CD4-positive, alpha-beta T cell treated with Interleukin-21 for 1 hour (primary cell): ENCODE measurements around the gene ZNF281.

Source experiments
- DNase-seq: peaks from one replicate; pipeline ENCODE4 v3.0.0-alpha.2; 2020

The ZNF281 gene

DNA sequence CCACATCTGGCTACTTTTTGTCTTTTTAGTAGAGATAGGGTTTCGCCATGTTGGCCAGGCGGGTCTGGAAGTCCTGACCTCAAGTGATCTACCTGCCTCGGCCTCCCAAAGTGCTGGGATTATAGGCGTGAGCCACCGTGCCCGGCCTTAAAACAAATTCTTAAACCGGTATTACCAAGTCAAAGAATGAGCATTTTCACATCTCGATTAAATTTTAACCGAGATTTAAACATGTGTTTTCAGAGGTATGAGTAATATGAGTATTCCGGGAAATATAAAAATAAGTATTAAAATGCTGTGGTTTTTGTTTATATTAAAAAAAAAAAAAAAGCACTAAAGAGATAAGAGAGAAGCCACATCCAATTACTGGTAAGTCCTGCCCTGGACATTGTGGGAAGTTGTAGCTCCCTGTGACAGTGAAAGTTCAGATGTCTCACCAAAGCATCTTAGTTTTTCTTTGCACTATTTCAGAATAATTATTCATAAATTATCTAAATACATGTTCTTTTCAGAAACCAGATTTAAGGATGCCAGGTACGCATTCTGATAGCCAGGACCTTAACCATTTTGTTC is 24.9 kb downstream of the ZNF281 start:
- DNase-seq: no peak

DNA sequence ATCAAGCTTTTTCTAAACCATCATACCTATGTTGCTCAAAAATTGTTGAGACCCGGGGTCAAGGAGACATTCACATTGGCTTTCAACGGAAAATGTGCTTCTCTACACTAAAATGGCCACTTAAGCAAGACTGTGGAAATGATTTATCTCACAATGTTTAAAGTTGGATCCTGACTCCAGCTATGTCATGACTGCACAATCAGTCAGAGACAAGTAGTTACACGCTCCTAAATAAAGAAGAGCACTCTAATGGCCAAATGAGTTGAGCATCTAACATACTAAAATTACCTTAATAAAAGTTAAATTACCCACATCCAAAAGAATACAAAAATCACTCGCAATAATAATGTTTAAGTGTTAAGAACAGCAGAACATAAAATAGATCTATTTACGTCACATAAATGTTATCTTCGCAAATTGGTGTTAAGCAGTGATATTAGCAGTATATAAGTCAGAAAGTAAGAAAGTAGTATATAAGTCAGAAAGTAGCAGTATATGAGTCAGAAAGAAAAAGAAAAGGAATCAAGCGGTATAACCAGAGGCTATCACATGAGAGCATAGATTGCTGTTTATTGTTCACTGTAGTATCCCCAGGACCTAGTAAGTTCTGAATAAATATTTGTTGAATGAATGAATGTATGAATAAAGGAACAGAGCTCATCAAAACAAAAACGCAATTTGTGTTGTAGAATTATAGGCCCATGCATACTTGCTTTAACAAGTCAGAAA is 28.4 kb downstream of the ZNF281 start:
- no peak for DNase-seq

DNA sequence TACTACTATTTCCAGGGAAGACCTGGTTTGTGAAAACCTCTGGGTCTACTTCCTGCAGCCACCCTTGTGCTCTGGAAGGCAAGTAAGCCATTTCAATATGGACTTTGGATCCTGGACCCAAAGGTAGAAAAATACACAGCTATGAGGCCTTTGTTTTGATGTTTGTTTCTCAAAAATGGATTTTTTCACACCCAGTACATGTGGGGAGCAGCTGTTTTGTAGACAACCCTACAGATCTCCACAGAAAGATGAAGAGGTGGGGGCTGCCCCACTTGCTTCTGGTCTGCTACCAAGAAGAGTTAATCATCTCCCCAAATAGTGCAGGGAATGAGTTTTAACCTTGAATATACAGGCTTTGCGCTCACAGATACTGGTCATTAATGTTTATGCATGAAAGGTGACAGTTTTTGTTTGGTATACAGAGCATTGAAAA is 29.2 kb downstream of the ZNF281 start:
- no peak for DNase-seq

DNA sequence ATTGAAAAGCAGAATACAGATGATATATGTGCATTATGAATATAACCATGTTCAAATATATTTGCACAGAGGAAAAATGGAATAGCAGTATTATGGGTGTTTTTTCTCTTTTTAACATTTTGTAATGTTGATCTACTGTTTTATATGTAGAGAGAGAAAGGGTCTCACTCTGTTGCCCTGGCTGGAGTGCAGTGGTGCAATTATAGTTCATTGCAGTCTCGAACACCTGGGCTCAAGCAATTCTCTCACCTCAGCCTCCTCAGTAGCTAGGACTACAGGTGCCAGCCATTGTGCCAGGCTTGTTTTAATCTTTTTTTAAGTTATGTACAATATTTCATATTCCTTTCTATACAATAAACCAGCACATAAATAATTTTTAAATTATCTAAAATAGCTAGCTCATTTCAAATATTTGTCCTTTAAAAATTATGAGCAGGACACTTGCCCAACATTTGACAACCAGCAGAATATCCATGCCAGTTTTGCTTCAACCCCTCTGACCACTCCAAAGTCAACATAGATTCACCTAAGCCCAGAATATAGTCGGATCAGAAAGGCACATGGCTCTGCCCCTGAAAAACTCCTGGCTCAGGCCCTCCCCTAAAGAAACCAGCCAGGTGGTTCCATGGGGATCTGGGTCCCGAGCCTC is 29.8 kb downstream of the ZNF281 start:
- DNase-seq: no peak

DNA sequence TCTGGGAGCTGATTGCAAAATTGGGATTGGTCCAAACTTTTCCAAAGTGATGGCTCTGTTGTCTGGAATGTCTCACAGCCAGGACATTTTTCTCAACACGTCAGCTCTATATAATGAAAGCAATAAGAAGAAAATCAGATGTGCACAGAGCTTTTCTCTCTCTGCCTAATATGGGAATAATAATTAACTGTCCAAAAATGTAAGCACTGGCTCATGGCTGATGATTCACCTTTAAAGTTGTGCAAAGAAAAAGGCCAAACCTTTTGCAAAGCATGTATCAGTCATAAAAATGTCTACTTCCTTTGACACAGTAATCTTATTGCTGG is 30.4 kb downstream of the ZNF281 start:
- DNase-seq: no peak

DNA sequence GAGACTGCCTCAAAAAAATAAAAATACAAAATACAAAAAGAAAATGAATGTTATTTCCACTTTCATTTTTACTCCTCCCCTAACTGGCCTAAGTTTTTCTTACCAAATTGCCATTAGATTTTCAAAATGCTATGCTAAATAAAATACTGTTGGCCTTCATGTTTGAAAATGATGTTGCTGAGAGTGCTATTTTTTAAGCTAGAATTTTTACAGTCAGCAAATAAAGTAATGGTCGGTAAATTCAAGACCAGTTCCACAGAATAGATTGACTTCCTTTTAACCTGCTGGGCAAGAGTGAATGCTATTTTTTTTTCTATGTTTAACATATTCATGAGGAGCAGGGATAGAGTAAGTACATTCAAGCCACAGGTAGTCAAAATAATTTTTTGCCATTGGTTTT is 31.7 kb downstream of the ZNF281 start:
- no peak for DNase-seq

DNA sequence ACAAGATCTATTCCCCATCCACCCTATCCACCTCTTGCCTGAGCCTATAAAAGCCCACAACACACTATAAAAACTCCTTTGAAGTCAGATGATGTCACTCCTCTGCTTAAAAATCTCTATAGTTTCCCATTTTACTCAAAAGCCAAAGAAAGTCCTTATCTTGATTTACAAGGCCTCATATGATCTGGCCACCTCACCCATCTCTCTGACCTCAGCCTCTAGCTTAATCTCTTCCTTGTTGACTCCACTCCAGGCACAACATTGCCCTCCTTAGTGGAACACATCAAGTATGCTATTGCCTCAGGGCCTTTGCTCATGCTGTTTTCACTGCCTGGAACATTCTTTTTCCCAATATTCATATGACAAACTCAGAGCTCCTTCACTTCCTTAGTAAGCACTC is 33.3 kb downstream of the ZNF281 start:
- DNase-seq: no peak

DNA sequence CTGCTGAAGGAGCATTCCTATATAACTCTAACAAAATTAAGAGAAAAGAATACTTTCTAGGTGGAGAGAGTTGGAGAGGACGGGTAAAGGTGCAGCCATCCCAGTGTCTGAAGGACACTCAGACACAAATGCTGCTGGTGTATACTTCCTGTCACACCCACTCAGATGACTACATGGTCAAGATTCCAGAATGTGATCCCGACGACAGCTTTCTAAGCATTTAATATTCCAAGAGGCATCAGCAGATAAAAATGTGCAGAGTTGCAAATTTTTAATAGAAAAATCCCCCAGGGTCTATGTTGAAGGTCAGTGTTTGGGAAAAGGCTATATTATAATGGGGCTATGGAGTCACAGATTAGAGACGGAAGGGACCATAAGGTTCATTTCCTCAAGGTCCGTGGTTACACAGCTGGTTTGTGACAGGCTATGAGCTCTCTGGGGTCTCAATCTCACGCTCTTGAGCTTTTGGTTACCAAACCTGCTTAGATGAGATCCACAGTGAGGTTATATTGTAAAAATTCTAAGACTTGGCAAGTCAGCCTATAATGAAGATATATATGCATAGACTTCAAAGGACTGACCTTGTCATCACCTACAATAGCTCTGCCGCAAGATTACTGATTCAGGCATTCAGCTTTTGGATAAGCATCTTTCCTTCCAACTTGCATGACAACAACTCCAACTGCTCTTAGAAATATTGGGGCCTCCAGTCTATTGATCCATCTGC is 35.1 kb downstream of the ZNF281 start:
- DNase-seq: no peak

DNA sequence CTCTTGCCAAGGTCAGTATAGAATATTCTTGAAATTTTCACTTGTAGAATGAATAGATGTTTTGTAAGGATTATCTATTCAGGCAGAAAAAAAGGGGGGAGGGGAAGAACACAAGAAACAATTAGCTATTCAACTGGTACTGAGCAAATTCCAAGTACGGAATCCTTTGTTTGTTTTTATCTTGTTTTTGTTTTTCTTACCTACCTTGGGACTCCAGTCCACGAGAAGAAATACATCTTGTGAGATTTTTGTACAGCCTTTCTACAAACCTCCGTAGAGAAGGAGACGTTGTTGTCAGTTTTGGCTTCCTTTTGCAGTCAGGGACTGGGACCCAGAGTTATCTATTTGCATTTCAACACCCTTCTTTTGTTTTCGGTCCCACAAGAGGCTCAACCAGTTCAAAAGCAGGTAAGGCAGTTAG is 36.0 kb downstream of the ZNF281 start:
- no peak for DNase-seq

DNA sequence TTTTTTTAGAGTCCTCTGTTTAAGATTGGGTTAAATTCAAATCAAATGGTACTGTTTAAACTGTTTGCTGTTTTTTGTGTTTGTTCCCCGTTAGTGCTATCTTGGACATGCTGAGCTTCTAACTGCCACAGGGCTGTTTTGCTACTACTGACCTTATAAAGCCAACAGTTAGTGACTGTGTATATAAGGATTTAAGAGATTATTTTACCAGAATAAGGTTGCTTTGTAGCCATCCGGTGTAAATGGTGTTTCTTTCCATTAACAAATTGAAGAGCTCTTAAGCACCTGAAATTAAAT is 37.0 kb downstream of the ZNF281 start:
- DNase-seq: no peak

DNA sequence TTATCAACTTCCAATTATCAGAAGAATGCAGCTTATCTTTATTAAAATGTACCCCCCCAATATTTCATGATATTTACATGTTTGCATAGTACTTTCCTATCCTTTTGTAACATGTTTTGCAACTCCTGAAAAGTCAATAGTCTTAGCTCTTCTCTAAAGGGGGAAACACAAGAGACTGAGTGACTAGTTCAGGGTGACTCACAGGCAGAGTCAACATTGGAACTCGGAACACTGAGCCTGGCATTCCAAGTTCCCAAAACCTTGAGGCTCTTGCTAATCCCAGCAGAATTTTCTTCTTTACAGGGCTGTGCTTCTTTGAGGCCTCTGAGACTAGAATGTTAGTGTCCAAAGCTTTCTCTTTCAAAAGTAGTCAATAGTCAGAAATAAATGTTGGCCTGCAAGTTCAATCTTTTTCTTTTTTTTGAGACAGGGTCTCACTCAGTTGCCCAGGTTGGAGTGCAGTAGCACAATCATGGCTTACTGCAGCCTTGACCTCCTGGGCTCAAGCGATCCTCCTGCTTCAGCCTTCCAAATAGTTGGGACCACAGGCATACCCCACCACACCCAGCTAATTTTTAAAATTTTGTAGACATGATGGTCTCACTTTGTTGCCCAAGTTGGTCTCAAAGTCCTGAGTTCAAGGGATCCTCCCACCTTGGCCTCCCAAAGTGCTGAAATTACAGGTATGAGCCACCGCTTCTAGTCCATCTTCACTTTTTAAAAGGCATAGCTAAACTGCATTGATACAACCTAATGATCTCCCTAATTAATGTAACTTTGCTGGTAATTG is 37.5 kb downstream of the ZNF281 start:
- no peak for DNase-seq

DNA sequence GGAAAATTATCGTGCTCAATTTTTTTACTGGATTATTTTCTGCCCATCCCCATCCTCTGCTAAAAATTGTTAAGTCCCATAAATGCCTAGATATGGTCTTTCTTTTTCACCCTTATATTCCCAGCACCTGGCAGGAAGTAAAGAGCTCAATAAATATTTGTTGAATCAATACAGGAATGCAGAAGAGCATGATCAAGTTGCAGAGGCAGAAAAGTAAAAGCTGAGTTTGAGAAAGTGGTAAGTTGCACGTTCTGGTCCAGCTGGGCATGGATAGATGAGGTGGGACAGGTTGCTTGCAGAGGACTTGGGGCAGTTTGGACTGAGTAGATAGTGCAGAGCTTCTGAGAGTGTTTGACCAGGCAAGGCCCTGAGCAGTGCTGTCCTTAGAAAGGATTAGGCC is 40.1 kb downstream of the ZNF281 start:
- DNase-seq: no peak

DNA sequence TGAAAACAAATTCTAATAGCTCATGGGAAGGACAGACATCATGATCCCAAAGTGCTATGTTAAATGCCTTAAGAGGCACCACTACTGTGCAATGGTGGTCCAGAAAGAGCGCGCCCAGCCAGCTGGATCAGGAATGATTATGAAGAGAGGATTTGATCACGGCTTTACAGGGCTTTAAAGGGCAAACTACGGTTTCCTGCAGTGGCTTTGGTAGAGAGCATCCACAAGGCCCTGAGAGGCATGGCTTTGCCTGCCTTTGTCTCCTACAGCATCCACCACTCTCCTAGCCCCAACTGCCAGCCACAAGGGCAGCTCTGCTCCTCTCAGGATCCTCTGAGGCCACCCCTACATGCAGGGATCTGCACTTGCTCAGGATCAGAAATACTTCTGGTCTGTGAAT is 40.7 kb downstream of the ZNF281 start:
- DNase-seq: no peak

DNA sequence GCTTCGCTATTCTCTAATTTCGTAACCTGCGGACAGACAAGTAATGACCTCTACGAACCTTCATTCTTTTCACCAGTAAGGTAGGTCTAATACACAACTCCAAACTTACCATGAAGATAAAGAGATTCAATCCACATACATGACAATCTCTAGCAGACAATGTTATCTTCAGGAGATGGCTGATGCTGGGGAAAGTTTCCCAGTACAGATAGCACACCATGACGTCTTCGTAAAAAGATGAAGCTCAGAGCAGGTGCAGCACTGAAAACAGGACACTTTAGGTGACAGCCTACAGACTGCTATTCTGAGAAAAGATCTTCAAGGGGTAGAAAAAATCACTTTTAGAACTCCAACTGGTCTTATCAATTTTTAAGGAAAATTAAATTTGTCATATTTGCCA is 41.3 kb downstream of the ZNF281 start:
- DNase-seq: no peak

DNA sequence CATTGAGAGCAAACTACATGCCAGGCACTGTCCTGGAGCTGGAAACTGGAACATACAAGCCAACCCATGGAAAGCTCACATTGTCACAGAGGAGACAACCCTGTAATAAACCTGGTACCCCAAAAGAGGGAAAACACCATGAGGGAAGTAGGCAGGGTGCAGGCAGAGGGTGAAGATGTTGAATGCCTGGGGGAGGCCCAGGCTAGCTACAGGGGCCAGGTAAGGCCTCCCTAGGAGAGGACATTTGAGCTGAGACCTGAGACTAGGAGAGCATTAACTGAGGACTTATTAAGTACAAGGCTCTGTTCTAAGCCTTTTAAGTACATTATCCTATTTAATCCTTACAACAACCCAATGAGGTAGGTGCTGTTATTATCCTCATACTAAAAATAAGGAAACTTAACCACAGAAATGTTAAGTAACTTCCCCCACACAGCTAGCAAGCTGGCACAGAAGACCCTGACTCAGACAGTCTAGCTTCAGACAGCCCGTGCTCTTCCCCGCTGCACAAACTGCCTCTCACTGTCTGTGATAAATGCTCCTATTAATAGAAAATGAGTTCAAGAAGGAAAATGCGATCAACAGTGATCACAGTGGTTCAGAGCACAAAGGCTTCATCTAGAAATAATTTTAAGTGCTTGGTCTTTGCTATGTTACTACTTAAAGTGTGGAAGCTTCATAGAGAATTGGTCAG is 41.8 kb downstream of the ZNF281 start:
- no peak for DNase-seq

DNA sequence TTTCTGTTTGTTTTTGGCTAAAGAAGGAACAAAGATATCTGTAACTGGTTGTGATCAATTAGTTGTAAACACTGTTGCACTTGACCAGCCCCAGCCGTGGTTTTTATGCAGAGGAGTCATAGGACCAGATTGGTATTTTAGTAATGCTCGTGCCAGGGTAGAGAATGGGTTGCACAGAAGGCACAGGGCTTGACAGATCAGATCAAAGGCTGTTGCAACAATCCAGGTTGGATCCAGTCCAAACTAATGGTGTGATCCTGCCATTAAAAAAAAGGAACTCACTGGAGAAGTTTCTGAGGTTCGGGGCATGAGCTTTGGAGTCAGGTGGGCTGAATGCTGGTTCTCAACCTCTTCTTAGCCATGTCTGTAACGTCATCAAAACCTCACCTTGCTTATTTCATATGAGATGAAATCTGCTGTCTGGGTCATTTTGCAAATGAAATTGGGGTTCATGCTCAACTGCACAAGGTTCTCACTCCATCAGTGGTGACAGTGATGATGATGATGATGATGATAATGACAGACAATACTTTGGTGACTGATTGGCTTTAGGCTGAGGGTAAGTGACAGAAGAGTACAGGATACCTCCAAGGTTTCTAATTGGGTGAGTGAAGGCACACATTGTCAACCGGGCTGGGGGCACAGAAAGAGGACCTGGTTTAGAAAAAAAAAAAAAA is 43.1 kb downstream of the ZNF281 start:
- DNase-seq: no peak

DNA sequence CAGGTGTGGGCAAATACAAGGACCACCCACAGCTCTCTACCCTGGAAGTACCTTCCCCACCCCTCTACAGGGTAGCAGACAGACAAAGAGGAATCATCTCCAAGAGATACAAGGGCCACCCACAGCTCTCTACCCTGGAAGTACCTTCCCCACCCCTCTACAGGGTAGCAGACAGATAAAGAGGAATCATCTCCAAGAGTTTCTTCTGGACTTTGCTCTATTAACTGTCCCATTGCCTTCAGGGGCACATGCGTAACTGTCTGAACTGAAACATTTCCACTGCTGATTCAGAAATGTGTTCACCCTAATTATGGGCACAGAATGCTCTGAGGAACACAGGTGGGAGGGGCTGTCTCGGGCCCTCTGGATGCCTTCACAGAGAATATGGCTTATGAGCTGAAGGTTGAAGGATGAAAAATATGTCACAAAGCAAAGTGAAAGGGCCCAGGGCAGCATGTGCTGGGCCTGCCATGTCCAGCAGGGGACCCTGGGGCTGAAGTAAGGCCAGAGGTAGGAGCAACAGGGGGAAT is 43.9 kb downstream of the ZNF281 start:
- DNase-seq: no peak

DNA sequence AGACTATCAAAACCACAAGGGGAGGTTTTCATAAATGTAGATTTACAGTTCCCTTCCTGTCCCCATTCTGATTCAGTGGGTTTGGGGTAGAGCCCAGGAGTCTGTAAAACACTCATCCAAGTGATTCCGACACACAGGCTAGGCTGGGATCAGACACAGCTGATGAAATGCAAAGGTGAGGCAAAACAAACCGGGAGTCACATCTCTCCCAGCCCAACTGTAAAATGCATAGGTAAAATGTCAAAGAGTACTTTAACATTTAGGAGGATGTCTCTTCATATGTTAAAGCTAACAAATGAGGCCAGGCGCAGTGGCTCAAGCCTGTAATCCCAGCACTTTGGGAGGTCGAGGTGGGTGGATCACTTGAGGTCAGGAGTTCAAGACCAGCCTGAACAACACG is 45.0 kb downstream of the ZNF281 start:
- no peak for DNase-seq

DNA sequence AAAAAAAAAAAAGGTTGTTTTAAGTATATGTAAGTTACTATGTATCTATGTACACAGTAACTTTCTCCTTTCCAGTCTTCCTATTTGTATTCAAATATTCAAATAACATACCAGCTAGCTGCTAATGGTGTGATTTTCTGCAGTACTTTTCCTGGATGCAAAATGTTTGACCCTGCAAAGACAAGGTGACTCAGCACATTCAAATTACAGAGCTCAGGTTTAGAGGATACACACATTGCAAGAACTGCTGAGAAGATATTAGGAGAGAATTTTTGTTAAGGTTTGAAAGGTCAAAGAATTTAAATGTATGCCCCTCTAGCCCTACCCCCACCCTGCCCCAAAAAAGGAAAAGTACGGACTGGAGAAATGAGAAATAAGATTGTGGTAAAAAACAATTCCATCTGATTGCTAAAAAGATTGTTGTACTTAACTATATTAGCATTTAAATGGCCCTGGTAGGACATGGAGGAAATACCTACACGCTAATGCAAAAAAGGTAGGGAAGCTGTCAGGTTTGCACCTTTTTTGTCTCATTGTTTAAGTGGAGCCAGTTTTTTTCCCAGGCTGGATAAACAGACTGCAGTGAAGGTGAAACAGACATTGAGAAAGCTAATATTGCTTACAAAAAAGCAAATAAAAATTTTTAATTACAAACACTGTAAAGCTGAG is 45.6 kb downstream of the ZNF281 start:
- no peak for DNase-seq

DNA sequence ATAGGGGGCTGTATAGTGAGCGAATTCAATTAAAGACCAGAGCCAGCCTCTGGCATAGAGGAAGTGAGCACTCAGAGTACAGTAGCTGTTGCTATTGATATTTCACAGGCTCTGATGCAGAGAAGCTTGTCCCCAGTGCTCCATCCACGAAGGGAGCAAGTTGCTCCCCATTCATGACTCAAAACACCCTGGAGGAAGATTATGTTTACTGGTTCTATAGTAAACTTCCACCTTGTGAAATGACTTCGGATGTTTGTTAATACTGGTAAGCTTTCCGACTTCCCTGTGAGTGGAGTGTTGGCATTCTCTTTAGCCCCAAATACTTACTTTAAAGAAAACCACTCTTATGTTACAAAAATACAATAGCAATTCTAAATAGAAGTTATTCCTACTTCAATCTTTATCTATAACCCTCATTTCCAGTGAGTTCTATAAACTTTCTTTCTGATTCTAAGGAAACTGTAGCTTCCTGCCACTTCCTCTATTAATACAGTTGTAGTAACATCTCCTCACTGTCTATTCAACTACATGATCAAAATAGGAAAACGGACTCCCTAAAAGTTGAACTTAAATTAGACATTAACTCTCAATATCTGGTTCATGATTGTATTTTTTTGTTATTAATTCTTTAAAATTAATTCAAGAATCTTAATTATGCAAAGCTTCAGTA is 46.4 kb downstream of the ZNF281 start:
- no peak for DNase-seq

DNA sequence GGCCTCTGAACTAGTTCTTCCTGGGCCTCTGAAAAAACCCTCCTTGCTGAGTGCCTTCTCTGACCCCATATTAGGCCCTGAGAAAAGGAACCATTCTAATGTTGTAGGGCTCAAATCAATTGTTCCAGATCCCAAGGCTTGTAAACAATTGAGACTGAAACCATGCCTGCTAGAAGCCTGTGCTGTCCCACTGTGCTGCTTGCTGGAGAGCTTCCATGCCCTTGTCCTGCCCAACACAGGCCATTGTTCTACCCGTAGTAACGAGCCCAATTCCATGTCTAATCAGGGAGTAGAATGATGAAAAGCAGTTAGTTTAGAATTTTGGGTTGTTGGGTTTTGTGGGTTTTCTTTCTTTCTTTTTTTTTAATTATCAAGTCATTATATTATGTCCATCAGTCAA is 47.4 kb downstream of the ZNF281 start:
- no peak for DNase-seq
